ENCODE measurements around the gene BANF1. TPM values are rescaled to one million over a fixed set of nuclear protein-coding genes. Genes with fewer than 3 reads are reported as not detected.

The BANF1 gene
- total and polyA plus RNA-seq, 2 donors (not counting 3 experiments of a cell fraction or from before 2014, with no cell fraction given) = 269 to 376 TPM

DNA sequence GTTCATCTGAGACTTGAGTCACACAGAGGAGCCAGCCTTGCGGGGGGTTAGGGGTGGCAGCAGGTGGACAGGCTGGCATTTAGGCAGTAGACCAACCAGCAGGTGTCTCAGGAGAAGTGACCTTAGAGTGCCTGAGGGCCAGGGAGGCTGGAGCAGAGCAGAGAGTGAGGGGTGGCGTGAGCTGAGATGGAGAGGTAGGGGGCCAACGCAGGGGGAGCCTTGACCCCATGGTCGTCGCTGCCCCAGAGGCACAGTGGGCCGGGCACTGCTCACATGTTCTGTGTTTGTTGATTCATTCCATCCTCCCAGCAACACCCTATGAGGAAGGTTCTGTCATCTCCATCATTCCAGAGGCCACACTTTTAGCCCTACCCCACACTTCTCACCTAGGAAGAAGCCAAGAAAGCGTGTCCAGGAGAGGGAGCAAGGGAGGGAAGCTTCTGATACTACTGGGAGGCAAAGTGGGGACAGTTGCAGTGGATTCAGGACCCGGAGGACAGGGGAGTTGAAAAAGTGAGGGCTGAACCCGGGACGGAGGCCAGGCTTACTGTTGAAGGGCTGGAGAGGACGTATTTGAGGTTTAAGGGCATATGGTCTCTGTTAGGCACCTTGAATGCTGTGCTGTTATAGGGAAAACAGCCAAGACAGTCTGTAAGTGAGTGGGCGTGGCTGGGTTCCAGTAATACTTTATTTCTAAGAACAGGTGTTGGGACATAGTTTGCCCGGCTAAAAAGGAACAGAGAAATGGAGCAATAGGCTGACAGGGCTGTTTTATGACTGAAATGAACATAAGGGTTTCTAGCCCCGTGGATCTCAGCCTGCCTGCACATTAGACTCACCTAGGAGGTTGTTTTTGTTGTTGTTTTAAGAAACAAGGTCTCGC, 33.5 kb upstream of the BANF1 start:
- H3K79me2 ChIP-seq (ENCODE audit: control insufficient read depth, insufficient read depth, low read length) = peaks cover 7% of the 10 kb centered on the region
- no TSS peak for BruUV-seq (replicated peaks)
- no peaks in the 10 kb centered on the region for H3K4me1 ChIP-seq (ENCODE audit: control insufficient read depth, extremely low read depth, insufficient read depth, low read length)
- no peak overlapping the region for H3K9ac ChIP-seq (replicated peaks; ENCODE audit: extremely low read depth, insufficient read depth, low read length)
- H3K4me3 ChIP-seq (replicated peaks in 1 of 3; ENCODE audit: insufficient read depth in 1 of 3, low read depth in 1 of 3, low read length in 3 of 3) = no peak overlapping the region
- no peak overlapping the region for H2AFZ ChIP-seq (ENCODE audit: low read depth, low read length)
- H3K27ac ChIP-seq (ENCODE audit: insufficient read depth, low read depth, low read length) = no peak overlapping the region
- intact Hi-C loops (cut with micrococcal nuclease) (no loop called here), dilution Hi-C loops (cut with MboI; ENCODE audit: extremely low pct_ligation_motif_present, low sequenced_read_pairs) (no loop called here)
- H3K36me3 ChIP-seq (ENCODE audit: control insufficient read depth in 2 of 2, extremely low read depth in 1 of 2, insufficient read depth in 2 of 2, low read length in 2 of 2) = peaks cover 13 to 60% of the 10 kb centered on the region in 2 experiments
- ChIA-PET POLR2A (no interaction called here), CTCF (no interaction called here)
- no peaks in the 10 kb centered on the region for H3K9me3 ChIP-seq (replicated peaks; ENCODE audit: control insufficient read depth, insufficient read depth, low read length)
- TF ChIP-seq EZH2 (IDR thresholded peaks at IDR 0.05; ENCODE audit: borderline replicate concordance, low read depth, low read length, severe bottlenecking) (no peak), POLR2AphosphoS5 (IDR thresholded peaks at IDR 0.05; ENCODE audit: insufficient read depth, low read depth, low read length) (no peak), FOS (IDR thresholded peaks at IDR 0.05; ENCODE audit: borderline replicate concordance, insufficient read depth, low read length) (no peak), GATA2 (IDR thresholded peaks at IDR 0.05; ENCODE audit: insufficient read depth, insufficient read length, low read depth, low read length) (no peak), JUN (IDR thresholded peaks at IDR 0.05; ENCODE audit: borderline replicate concordance, insufficient read depth, insufficient read length, low read depth) (no peak)
- TF ChIP-seq, protein P1, sequence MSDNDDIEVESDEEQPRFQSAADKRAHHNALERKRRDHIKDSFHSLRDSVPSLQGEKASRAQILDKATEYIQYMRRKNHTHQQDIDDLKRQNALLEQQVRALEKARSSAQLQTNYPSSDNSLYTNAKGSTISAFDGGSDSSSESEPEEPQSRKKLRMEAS (IDR thresholded peaks at IDR 0.05; ENCODE audit: insufficient read depth, insufficient read length) = no peak
- no peak for DNase-seq (ENCODE audit: low read depth, low spot score)
- H3K27me3 ChIP-seq (ENCODE audit: control insufficient read depth in 2 of 2, insufficient read depth in 2 of 2, low read length in 2 of 2) = no peaks in the 10 kb centered on the region
- no peaks in the 10 kb centered on the region for H3K9me1 ChIP-seq (replicated peaks; ENCODE audit: control insufficient read depth, extremely low read depth, insufficient read depth, low read length)
- H4K20me1 ChIP-seq (replicated peaks; ENCODE audit: control insufficient read depth, extremely low read depth, insufficient read depth, low read length) = no peaks in the 10 kb centered on the region
- H3K4me2 ChIP-seq (ENCODE audit: insufficient read depth, low read length) = no peak overlapping the region
- FAIRE-seq = no peak

All from endothelial cell of umbilical vein (primary cell).